ENCODE results near the gene DCAF4.

- TF ChIP-seq, protein P1, sequence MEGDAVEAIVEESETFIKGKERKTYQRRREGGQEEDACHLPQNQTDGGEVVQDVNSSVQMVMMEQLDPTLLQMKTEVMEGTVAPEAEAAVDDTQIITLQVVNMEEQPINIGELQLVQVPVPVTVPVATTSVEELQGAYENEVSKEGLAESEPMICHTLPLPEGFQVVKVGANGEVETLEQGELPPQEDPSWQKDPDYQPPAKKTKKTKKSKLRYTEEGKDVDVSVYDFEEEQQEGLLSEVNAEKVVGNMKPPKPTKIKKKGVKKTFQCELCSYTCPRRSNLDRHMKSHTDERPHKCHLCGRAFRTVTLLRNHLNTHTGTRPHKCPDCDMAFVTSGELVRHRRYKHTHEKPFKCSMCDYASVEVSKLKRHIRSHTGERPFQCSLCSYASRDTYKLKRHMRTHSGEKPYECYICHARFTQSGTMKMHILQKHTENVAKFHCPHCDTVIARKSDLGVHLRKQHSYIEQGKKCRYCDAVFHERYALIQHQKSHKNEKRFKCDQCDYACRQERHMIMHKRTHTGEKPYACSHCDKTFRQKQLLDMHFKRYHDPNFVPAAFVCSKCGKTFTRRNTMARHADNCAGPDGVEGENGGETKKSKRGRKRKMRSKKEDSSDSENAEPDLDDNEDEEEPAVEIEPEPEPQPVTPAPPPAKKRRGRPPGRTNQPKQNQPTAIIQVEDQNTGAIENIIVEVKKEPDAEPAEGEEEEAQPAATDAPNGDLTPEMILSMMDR (conservative IDR thresholded peaks at IDR 0.05): no peak
- no peak for TF ChIP-seq EZH2 (IDR thresholded peaks at IDR 0.05; ENCODE audit: low read depth)
These were observed 46.8 kb upstream of the DCAF4 start for GRCh38 chr14:72879431-72879830.

Measured in PC-9 (cell line).